IPS-20b (cell line): ENCODE data around the gene CSNK1E.
"Not testable (repeated sequence)": the region's sequence is repeated elsewhere in the genome, so short reads cannot be mapped to it uniquely, and the experiment has no call there.

Source experiments
- H3K27ac ChIP-seq: one replicate; pipeline ENCODE4 v1.5.1; 2013; ENCODE audit warnings: low read length
- H3K27me3 ChIP-seq: 2 replicates; pipeline ENCODE4 v1.6.1; 2013; ENCODE audit warnings: mild to moderate bottlenecking, low read length, inconsistent platforms; ENCODE audit not compliant: insufficient read depth
- H3K36me3 ChIP-seq: 2 replicates; pipeline ENCODE4 v1.6.1; 2013; ENCODE audit warnings: low read depth, mild to moderate bottlenecking, inconsistent platforms, low read length, moderate library complexity; ENCODE audit not compliant: insufficient read depth
- H3K4me1 ChIP-seq: 2 replicates; pipeline ENCODE4 v1.6.1; 2013; ENCODE audit warnings: mild to moderate bottlenecking, control low read depth, inconsistent platforms, low read length, moderate library complexity; ENCODE audit not compliant: insufficient read depth
- H3K4me3 ChIP-seq: 2 replicates; pipeline ENCODE4 v1.5.1; 2013; ENCODE audit warnings: mild to moderate bottlenecking, low read length, inconsistent platforms
- H3K9ac ChIP-seq: 2 replicates; pipeline ENCODE4 v1.6.1; 2013; ENCODE audit warnings: low read depth, mild to moderate bottlenecking, inconsistent platforms, low read length, moderate library complexity
- H3K9me3 ChIP-seq: 2 replicates; pipeline ENCODE4 v1.6.1; 2013; ENCODE audit warnings: mild to moderate bottlenecking, low read depth, low read length, inconsistent platforms; ENCODE audit not compliant: insufficient read depth

CSNK1E gene

GRCh38 chr22:38348751-38349496, 31.7 kb upstream of the CSNK1E start:
- Histone ChIP-seq H3K27me3 (no peaks in the 10 kb centered on the region), H3K9ac (no peak overlapping the region), H3K36me3 (no peaks in the 10 kb centered on the region), H3K4me1 (peaks cover 8% of the 10 kb centered on the region; the same call in 1 of the 2 replicates), H3K9me3 (no peaks in the 10 kb centered on the region), H3K27ac (no peak overlapping the region), H3K4me3 (no peak overlapping the region)

GRCh38 chr22:38347944-38348750, 30.9 kb upstream of the CSNK1E start:
- H3K4me1 ChIP-seq, result peaks cover 8% of the 10 kb centered on the region; the same call in 1 of the 2 replicates
- no peak overlapping the region for H3K9ac ChIP-seq
- H3K9me3 ChIP-seq, result no peaks in the 10 kb centered on the region
- no peak overlapping the region for H3K4me3 ChIP-seq
- H3K36me3 ChIP-seq, result no peaks in the 10 kb centered on the region
- H3K27ac ChIP-seq, result no peak overlapping the region
- no peaks in the 10 kb centered on the region for H3K27me3 ChIP-seq

- Histone ChIP-seq H3K4me1 (peaks cover 8% of the 10 kb centered on the region; the same call in 1 of the 2 replicates), H3K9ac (no peak overlapping the region), H3K27ac (no peak overlapping the region)
Observed at GRCh38 chr22:38347181-38347943, 30.1 kb upstream of the CSNK1E start.

GRCh38 chr22:38346506-38346905, 29.3 kb upstream of the CSNK1E start:
- peaks cover 8% of the 10 kb centered on the region; the same call in 1 of the 2 replicates for H3K4me1 ChIP-seq
- no peaks in the 10 kb centered on the region for H3K36me3 ChIP-seq
- no peaks in the 10 kb centered on the region for H3K27me3 ChIP-seq
- no peak overlapping the region for H3K4me3 ChIP-seq
- H3K27ac ChIP-seq, result no peak overlapping the region
- H3K9ac ChIP-seq, result no peak overlapping the region
- no peaks in the 10 kb centered on the region for H3K9me3 ChIP-seq

More at GRCh38 chr22:38347181-38347943, 30.1 kb upstream of the CSNK1E start:
- H3K36me3 ChIP-seq, result no peaks in the 10 kb centered on the region
- H3K27me3 ChIP-seq, result no peaks in the 10 kb centered on the region
- no peaks in the 10 kb centered on the region for H3K9me3 ChIP-seq
- no peak overlapping the region for H3K4me3 ChIP-seq

- H3K4me3 ChIP-seq, result no peak overlapping the region
- no peaks in the 10 kb centered on the region for H3K36me3 ChIP-seq
- H3K27ac ChIP-seq, result no peak overlapping the region
- 0 out of 2 replicates have a peak, but pooled peaks cover 3% of the 10 kb centered on the region for H3K4me1 ChIP-seq
- H3K9ac ChIP-seq, result no peak overlapping the region
- H3K27me3 ChIP-seq, result no peaks in the 10 kb centered on the region
- H3K9me3 ChIP-seq, result no peaks in the 10 kb centered on the region
Observed at GRCh38 chr22:38345782-38346181, 28.5 kb upstream of the CSNK1E start.

- H3K9me3 ChIP-seq, H3K36me3 ChIP-seq, H3K4me3 ChIP-seq, H3K4me1 ChIP-seq, H3K27ac ChIP-seq, H3K9ac ChIP-seq: not testable (repeated sequence)
- H3K27me3 ChIP-seq, result peaks cover 10% of the 10 kb centered on the region
Observed at GRCh38 chr22:38339893-38340292, 22.7 kb upstream of the CSNK1E start.

GRCh38 chr22:38338772-38339379, 21.6 kb upstream of the CSNK1E start:
- Histone ChIP-seq H3K4me3 (no peak overlapping the region), H3K9me3 (no peaks in the 10 kb centered on the region), H3K27ac (no peak overlapping the region), H3K9ac (no peak overlapping the region), H3K36me3 (no peaks in the 10 kb centered on the region), H3K27me3 (peaks cover 10% of the 10 kb centered on the region), H3K4me1 (peaks cover 6% of the 10 kb centered on the region)

GRCh38 chr22:38336699-38337098, 19.5 kb upstream of the CSNK1E start:
- Histone ChIP-seq H3K9ac (no peak overlapping the region), H3K27ac (no peak overlapping the region), H3K36me3 (no peaks in the 10 kb centered on the region), H3K27me3 (peaks cover 10% of the 10 kb centered on the region), H3K4me3 (peak overlapping the region; percentile 66), H3K4me1 (peaks cover 8% of the 10 kb centered on the region), H3K9me3 (no peaks in the 10 kb centered on the region)

GRCh38 chr22:38335077-38335476, 17.8 kb upstream of the CSNK1E start:
- Histone ChIP-seq H3K9me3 (no peaks in the 10 kb centered on the region), H3K4me1 (peaks cover 8% of the 10 kb centered on the region), H3K27me3 (peaks cover 10% of the 10 kb centered on the region), H3K27ac (no peak overlapping the region), H3K4me3 (peak overlapping the region; percentile 66; the same call in 1 of the 2 replicates), H3K36me3 (no peaks in the 10 kb centered on the region), H3K9ac (no peak overlapping the region)

GRCh38 chr22:38327805-38328204, 10.6 kb upstream of the CSNK1E start:
- Histone ChIP-seq H3K27me3 (no peaks in the 10 kb centered on the region), H3K4me3 (no peak overlapping the region), H3K9me3 (no peaks in the 10 kb centered on the region), H3K36me3 (no peaks in the 10 kb centered on the region; the same call in 1 of the 2 replicates), H3K27ac (no peak overlapping the region), H3K9ac (peak overlapping the region; percentile 5; the same call in 1 of the 2 replicates), H3K4me1 (peaks cover 14% of the 10 kb centered on the region; the same call in 1 of the 2 replicates)

- H3K9me3 ChIP-seq, result no peaks in the 10 kb centered on the region
- H3K27ac ChIP-seq, result no peak overlapping the region
- no peak overlapping the region for H3K4me3 ChIP-seq
- H3K4me1 ChIP-seq, result peaks cover 14% of the 10 kb centered on the region; the same call in 1 of the 2 replicates
- H3K36me3 ChIP-seq, result no peaks in the 10 kb centered on the region; the same call in 1 of the 2 replicates
- no peaks in the 10 kb centered on the region for H3K27me3 ChIP-seq
- peak overlapping the region; percentile 5; the same call in 1 of the 2 replicates for H3K9ac ChIP-seq
Observed at GRCh38 chr22:38327396-38327795, 10.2 kb upstream of the CSNK1E start.
